Gastrocnemius medialis (tissue), 4 donors: Measurements from ENCODE around the gene LRRC56. TPM values are rescaled to one million over a fixed set of nuclear protein-coding genes. Genes with fewer than 3 reads are reported as not detected.

Source experiments
- ATAC-seq, 2 donors: fragments of 150-250 bp; one replicate each; pipeline ENCODE4 v1.9.1; 2016
- DNase-seq, 2 donors: peaks; one replicate each; pipeline ENCODE4 v3.0.0-alpha.2; 2019
- H3K27ac ChIP-seq, 4 donors: fragments of 200-600 bp; sonication (generic); 1 replicate in 1 of 4; 2 replicates in 3 of 4; pipeline ENCODE4 v1.5.1; 2016 to 2018; ENCODE audit warnings: mild to moderate bottlenecking in 2 of 4, moderate library complexity in 1 of 4
- H3K27me3 ChIP-seq, 3 donors: fragments of 200-600 bp; sonication (generic) in 2 of 3; 1 replicate in 1 of 3; 2 replicates in 2 of 3; pipeline versions ENCODE4 v1.5.1 to v1.6.0; 2016 to 2019; ENCODE audit warnings: mild to moderate bottlenecking in 1 of 3, moderate library complexity in 1 of 3
- H3K36me3 ChIP-seq, 2 donors: fragments of 200-600 bp; sonication (generic) in 1 of 2; one replicate each; pipeline ENCODE4 v1.5.1; 2017 to 2018
- H3K4me1 ChIP-seq, 2 donors: fragments of 200-600 bp; sonication (generic) in 1 of 2; one replicate each; pipeline ENCODE4 v1.5.1; 2016 to 2017; ENCODE audit warnings: mild to moderate bottlenecking in 2 of 2
- H3K4me3 ChIP-seq, 4 donors: fragments of 200-600 bp; sonication (generic) in 3 of 4; 1 replicate in 1 of 4; 2 replicates in 3 of 4; pipeline ENCODE4 v1.5.1; 2016 to 2019; ENCODE audit warnings: mild to moderate bottlenecking in 2 of 4
- H3K9me3 ChIP-seq, 3 donors: fragments of 200-600 bp; sonication (generic) in 2 of 3; 1 replicate in 1 of 3; 2 replicates in 2 of 3; pipeline ENCODE4 v1.5.1; 2016 to 2019
- CTCF ChIP-seq, 5 experiments: fragments of 450-650 bp in 3 of 5; fragments of 200-600 bp in 2 of 5; sonication (generic) in 2 of 5; IDR thresholded peaks in 4 of 5; conservative IDR thresholded peaks in 1 of 5; 1 replicate in 4 of 5; 2 replicates in 1 of 5; pipeline ENCODE4 v1.5.1; 2016 to 2019; ENCODE audit warnings: antibody characterized with exemption in 5 of 5, mild to moderate bottlenecking in 3 of 5, moderate library complexity in 3 of 5
- POLR2A ChIP-seq, 2 donors: fragments of 450-650 bp; IDR thresholded peaks; one replicate each; pipeline ENCODE4 v1.6.1; 2017; ENCODE audit warnings: antibody characterized with exemption in 2 of 2, mild to moderate bottlenecking in 2 of 2, moderate library complexity in 2 of 2
- in situ Hi-C, 4 donors: fragments of 200-750 bp; cut with MboI; loops; one replicate each; pipeline versions ENCODE4 v1.15.0 to v1.8.0; 2017; ENCODE audit warnings: low sequenced_read_pairs in 4 of 4
- intact Hi-C: fragments of 100-400 bp; cut with DNase I; formaldehyde crosslinking; loops from one replicate; pipeline ENCODE4 v1.15.1; 2023; ENCODE audit warnings: low total_unique reads
- total RNA-seq, 4 donors: library from RNA; depleted of rRNA; stranded (reverse); fragments of >200 nt; gene quantifications; one replicate each; pipeline versions ENCODE4 v1.1.0 to v1.2.3, GENCODE V29; 2016

Gene LRRC56
- total RNA-seq, 4 donors from 2014 or later: 0.29 to 0.36 TPM; not detected in 2

GRCh38 chr11:548700-549603, 11.6 kb downstream of the LRRC56 start:
- in situ Hi-C loops (no loop called here), intact Hi-C loops (no loop called here)
- DNase-seq: no peak
- H3K36me3 ChIP-seq: no peaks in the 10 kb centered on the region
- H3K27me3 ChIP-seq: peaks cover 13 to 17% (median 16%) of the 10 kb centered on the region in 3 donors
- TF ChIP-seq CTCF (IDR thresholded peaks at IDR 0.05 in 4 of 5, conservative IDR thresholded peaks at IDR 0.05 in 1 of 5) (no peak), POLR2A (IDR thresholded peaks at IDR 0.05) (no peak)
- H3K4me1 ChIP-seq: no peaks in the 10 kb centered on the region
- ATAC-seq: no peak
- H3K4me3 ChIP-seq: no peak overlapping the region
- H3K27ac ChIP-seq: no peak overlapping the region
- no peaks in the 10 kb centered on the region for H3K9me3 ChIP-seq

GRCh38 chr11:550021-550745, 12.9 kb downstream of the LRRC56 start:
- no peaks in the 10 kb centered on the region for H3K9me3 ChIP-seq
- H3K4me1 ChIP-seq: peaks cover 6% of the 10 kb centered on the region in 2 donors
- no peak overlapping the region for H3K27ac ChIP-seq
- DNase-seq (no peak), ATAC-seq (no peak)
- in situ Hi-C loops: loop anchor here (25.0 kb wide), 2 partner anchors 162 to 187 kb away; partner anchors contain the start of genes EPS8L2 (in 3 of the 4) and TALDO1 (in 1 of the 4)
- intact Hi-C loops: no loop called here
- H3K36me3 ChIP-seq: no peaks in the 10 kb centered on the region
- H3K27me3 ChIP-seq: peaks cover 21 to 26% (median 24%) of the 10 kb centered on the region in 3 donors
- H3K4me3 ChIP-seq: no peak overlapping the region
- TF ChIP-seq POLR2A (IDR thresholded peaks at IDR 0.05): no peak
- no peak for TF ChIP-seq CTCF (IDR thresholded peaks at IDR 0.05 in 4 of 5, conservative IDR thresholded peaks at IDR 0.05 in 1 of 5)

- H3K4me1 ChIP-seq: peaks cover 8 to 9% of the 10 kb centered on the region in 2 donors
- H3K9me3 ChIP-seq: no peaks in the 10 kb centered on the region
- H3K27me3 ChIP-seq: peaks cover 27 to 32% (median 29%) of the 10 kb centered on the region in 3 donors
- in situ Hi-C loops (loop anchor here (25.0 kb wide), 2 partner anchors 162 to 187 kb away; partner anchors contain the start of genes EPS8L2 (in 3 of the 4) and TALDO1 (in 1 of the 4)), intact Hi-C loops (no loop called here)
- H3K4me3 ChIP-seq: no peak overlapping the region
- H3K27ac ChIP-seq: no peak overlapping the region
- no peaks in the 10 kb centered on the region for H3K36me3 ChIP-seq
- ATAC-seq: no peak
- DNase-seq: no peak
- TF ChIP-seq POLR2A (IDR thresholded peaks at IDR 0.05) (no peak), CTCF (IDR thresholded peaks at IDR 0.05 in 4 of 5, conservative IDR thresholded peaks at IDR 0.05 in 1 of 5) (no peak)
Measured at GRCh38 chr11:550746-551085, 13.4 kb downstream of the LRRC56 start.

- H3K4me3 ChIP-seq: no peak overlapping the region
- ATAC-seq: no peak
- H3K27me3 ChIP-seq: peaks cover 31 to 34% (median 31%) of the 10 kb centered on the region in 3 donors
- no peaks in the 10 kb centered on the region for H3K9me3 ChIP-seq
- no peak for DNase-seq
- no peaks in the 10 kb centered on the region for H3K36me3 ChIP-seq
- H3K4me1 ChIP-seq: peaks cover 8 to 9% of the 10 kb centered on the region in 2 donors
- no peak for TF ChIP-seq POLR2A (IDR thresholded peaks at IDR 0.05)
- TF ChIP-seq CTCF (IDR thresholded peaks at IDR 0.05 in 4 of 5, conservative IDR thresholded peaks at IDR 0.05 in 1 of 5): no peak
- intact Hi-C loops: no loop called here
- in situ Hi-C loops: loop anchor here (25.0 kb wide), 2 partner anchors 161 to 186 kb away; partner anchors contain the start of genes EPS8L2 (in 3 of the 4) and TALDO1 (in 1 of the 4)
- no peak overlapping the region for H3K27ac ChIP-seq
Measured at GRCh38 chr11:551131-551530, 13.8 kb downstream of the LRRC56 start.
